EH (cell line): Measurements from ENCODE around the gene CGNL1.
A peak's percentile ranks its signal among the peaks of the same experiment; 100 is the strongest.

ENCODE experiments used
- DNase-seq: peaks from one replicate; pipeline ENCODE4 v3.0.0-alpha.2; 2015; ENCODE audit warnings: low read depth

The CGNL1 gene

DNA sequence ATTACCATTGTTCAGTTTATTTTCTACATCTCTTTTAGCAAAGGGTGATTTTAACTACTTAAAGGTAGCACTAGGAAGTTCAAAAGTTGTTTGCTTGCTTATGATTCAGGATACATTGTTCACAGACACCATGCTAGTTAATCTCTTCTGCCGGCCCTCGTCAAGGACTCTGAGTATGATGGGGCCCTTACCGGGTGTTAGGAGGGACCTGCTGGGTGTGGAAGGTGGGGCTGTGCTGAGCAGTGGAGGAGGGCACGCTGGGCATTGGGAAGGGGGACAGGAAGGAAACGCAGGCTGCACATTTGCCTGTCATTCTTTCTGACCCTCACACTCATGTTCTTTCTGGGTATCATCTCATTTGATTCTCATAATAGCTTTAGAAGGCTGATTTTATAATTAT lies 150.3 kb downstream of the CGNL1 start:
- no peak for DNase-seq

- DNase-seq = peak; percentile 85
Observed at GRCh38 chr15:57527382-57528091, 151.2 kb downstream of the CGNL1 start.

- DNase-seq = no peak
Observed at GRCh38 chr15:57528940-57529565, 152.7 kb downstream of the CGNL1 start.

DNA sequence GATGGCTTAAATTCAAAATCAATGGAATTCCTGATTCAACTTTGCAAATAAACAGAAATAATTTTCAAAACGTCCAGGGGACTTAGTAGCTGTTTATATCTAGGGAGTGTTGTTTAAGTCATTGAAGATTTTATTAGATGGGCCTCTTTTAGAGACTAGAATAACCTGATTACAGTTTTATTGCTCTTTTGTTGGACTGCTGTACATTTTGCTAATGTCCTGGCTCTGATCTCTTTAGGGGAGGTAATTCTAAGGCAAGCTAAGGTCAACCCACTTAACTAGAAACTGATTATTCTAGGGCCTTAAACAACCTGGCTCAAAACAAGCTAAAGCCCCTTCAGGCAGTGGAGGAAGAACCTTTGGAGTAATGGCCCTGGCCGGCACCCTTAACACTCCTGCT lies 153.4 kb downstream of the CGNL1 start:
- DNase-seq = no peak

DNA sequence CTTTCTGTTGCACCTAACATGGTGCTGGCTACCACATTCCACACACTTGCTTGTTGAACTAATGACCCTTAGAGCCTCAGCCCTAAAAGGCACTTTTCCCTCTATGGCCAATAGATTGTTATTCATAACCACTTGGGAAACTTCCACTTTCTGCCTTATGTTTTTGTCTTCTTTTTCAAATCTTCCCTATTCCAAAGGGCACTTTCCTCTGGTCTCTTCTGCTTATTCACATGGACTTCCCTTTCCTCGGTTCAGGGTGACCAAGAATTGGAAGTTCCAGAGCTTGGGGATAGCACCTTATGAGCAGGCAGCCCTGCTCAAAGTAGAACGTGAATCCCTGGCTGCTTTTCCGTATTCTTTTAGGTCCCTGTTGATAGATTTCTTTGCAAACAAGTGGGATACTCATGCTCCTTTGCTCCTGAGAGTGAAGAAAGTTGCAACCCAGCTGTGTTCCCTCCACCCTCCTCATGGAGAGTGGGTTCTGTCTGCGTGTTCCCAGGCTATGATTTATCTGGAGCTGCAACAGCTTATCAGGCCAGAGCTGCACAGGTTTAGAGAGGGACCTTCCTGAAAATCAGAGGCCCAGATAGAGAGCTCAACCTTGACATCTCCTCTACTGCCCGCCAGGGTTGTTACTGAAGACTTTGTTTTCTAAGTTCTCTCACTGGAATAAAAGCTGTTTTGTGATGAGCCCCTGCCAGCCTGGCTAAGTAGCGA lies 156.6 kb downstream of the CGNL1 start:
- DNase-seq = no peak

DNA sequence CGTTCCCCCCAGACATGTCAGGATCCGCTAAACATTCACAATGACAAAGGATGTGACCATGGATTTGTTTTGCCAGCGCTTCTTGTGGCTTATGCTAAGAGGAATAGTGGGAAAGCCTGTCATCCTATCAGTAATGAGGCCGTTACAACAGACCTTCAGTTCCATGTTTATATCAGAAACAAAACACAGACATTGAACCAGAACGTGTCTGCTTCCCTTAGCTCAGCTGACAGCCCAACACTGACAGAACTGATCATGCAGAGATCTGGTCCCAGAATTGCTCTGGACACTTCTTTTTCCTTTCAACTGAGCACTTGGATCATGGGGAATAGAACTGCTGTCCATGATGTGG lies 157.1 kb downstream of the CGNL1 start:
- no peak for DNase-seq

- peak; percentile 21 for DNase-seq
Observed at GRCh38 chr15:57534281-57534680, 158.0 kb downstream of the CGNL1 start.

GRCh38 chr15:57537072-57537471 lies 160.8 kb downstream of the CGNL1 start:
- peak; percentile 92 for DNase-seq

- DNase-seq = no peak
Observed at GRCh38 chr15:57537488-57538264, 161.4 kb downstream of the CGNL1 start.

- DNase-seq = no peak
Observed at GRCh38 chr15:57538265-57538529, 161.9 kb downstream of the CGNL1 start.

GRCh38 chr15:57538821-57539220 lies 162.5 kb downstream of the CGNL1 start:
- no peak for DNase-seq

DNA sequence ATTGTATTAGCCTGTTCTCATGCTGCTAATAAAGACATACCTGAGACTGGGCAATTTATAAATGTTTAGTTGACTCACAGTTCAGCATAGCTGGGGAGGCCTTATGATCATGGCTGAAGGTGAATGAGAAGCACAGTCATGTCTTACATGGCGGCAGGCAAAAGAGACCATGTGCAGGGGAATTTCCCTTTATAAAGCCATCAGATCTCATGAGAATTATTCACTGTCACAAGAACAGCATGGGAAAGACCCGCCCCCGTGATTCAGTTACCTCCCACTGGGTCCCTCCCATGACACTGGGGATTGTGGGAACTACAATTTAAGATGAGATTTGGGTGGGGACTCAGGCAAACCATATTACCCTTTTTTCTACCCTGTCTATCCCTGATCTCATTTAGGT lies 163.9 kb downstream of the CGNL1 start:
- no peak for DNase-seq

DNA sequence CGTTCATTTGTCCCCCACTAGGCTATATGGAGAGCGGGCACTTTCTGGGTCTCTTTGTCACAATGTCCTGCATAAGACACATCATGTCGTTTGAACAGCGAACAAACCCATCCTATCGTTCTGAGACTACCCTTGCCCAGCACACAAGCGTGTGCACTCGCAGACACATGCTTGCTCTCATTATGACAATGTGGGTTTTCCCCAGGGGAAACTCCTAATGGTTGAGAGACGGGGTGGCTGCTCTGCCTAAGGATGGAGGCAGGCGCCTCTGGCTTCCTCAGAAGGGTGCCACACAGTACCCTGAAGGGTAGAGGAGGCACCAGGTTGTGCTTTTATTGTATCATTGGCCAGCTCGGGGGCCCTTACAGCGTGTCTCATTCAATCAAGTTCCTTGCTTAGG lies 164.4 kb downstream of the CGNL1 start:
- DNase-seq = no peak

DNA sequence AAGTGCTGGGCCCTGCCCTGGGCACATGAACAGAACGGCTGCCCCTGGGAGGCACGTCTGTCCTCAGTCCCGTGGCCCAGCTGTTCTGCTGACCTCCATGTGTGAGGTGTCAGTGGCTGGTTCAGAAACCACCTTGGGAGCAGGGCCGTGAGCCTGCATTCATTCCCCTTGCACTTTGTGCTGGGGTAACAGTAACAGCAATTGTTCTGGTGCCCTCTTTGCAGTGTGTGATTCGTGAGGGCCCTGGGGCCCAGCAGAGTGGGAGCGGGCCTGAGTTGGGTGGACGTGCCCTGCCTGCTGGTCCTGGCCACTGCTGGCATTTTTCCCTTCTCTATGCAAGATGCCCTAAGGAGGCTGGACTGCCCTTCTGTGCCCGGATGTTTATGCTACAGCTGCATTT lies 165.0 kb downstream of the CGNL1 start:
- DNase-seq = no peak

DNA sequence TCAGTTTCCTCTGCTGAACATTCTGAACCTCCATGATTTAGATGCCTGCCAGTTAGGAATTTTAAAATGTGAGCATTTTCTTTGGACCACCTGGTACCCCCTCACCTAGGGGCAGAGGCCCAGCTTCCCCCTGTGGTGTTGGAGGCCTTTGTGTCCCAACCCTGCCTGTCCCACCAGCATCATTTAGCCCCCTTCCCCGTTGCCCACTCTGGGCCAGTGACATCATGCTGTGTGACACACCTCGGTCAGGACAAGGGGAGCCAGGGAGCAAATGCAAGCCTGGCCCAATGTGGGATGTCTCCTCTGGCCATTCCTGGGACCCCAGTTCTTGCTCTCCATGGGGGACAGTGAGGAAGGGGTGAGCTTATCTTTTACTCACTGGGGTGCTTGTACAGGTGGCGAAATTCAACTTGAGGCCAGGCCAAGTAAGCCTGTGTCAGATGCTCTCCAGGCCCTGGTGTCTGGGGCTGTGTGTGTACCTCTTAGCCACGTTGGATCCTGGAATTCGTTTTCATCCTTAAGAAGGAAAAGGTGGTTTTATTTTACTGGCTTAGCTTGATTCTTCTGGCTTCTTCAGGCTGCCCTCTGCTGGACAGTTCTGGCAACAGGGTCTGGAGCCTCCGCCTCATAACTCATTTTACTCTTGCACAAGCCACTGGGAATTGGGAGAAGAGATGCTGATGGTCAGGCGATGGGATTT lies 165.7 kb downstream of the CGNL1 start:
- peak; percentile 76 for DNase-seq

GRCh38 chr15:57542505-57542817 lies 166.2 kb downstream of the CGNL1 start:
- no peak for DNase-seq

GRCh38 chr15:57544848-57545480 lies 168.7 kb downstream of the CGNL1 start:
- DNase-seq = no peak

DNA sequence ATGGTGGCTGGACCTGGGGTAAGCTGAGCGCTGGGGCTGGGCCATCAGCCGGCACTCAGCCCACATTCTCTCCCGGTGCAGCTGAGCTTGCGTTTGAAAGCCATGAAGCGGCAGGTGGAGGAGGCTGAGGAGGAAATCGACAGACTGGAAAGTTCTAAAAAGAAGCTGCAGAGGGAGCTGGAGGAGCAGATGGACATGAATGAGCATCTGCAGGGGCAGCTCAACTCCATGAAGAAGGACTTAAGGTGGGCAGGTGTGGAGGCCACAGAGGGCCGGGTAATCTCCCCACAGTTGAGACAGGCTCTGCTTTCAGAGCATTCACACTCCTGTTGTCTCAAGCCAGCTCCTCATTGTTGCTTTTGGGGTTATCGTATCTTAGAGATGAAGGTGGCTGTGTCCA lies 169.7 kb downstream of the CGNL1 start:
- DNase-seq = no peak

- DNase-seq = no peak
Observed at GRCh38 chr15:57547243-57547755, 171.0 kb downstream of the CGNL1 start.

DNA sequence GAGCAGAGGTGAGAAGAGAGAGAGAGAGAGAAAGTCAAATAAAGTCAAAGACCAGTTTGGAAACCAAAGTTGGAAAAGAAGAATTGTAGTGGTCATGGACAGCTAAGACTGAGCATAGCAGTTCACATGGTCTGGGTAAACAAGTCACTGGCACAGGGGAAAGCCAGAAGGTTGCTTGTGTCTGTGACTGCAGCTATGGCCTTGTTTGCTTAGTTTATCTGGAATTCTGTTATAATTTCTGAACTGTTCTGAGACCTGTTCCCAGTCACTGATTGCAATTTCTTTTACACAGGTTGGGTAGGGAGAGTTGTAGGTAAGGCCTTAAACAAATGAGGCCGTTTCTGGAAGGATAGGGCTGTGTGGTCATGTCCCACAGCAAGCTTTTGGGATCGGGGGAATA lies 172.0 kb downstream of the CGNL1 start:
- no peak for DNase-seq

GRCh38 chr15:57548835-57549234 lies 172.5 kb downstream of the CGNL1 start:
- no peak for DNase-seq

DNA sequence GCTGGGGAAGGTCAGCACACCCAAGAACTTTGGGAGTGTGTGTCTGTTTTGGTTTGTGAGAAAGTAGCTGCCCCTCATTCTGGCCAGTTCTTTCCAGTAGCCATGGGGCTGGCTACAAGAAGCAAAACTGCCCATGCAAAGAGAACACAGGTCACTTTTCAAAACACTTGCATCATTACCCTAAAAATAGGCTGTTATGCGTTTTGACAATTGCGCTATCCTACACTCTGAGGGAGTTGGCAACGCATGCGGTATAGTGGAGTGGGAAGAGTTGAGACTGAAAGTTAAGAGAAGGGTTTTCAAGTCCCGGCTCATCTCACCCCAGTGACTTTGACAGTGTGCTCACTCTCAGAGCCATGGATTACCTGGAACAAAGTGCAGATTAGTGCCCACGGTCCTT lies 173.6 kb downstream of the CGNL1 start:
- DNase-seq = no peak
